Eye (tissue), 1 donor: ENCODE results near the gene SLC10A2.

Source experiments
- DNase-seq: peaks from one replicate; pipeline ENCODE4 v3.0.0-alpha.2; 2015

The SLC10A2 gene

GRCh38 chr13:103044056-103044455, 22.2 kb downstream of the SLC10A2 start:
- no peak for DNase-seq

- no peak for DNase-seq
These were observed 26.2 kb downstream of the SLC10A2 start for GRCh38 chr13:103040006-103040405.

- no peak for DNase-seq
These were observed 27.0 kb downstream of the SLC10A2 start for GRCh38 chr13:103039183-103039582.

- no peak for DNase-seq
These were observed 29.9 kb downstream of the SLC10A2 start for GRCh38 chr13:103036268-103036667.

GRCh38 chr13:103033999-103034398, 32.2 kb downstream of the SLC10A2 start:
- no peak for DNase-seq

GRCh38 chr13:103031332-103031873, 34.8 kb downstream of the SLC10A2 start:
- DNase-seq = peak; percentile 15

GRCh38 chr13:103030776-103031175, 35.4 kb downstream of the SLC10A2 start:
- peak; percentile 47 for DNase-seq

GRCh38 chr13:103029798-103030197, 36.4 kb downstream of the SLC10A2 start:
- no peak for DNase-seq

GRCh38 chr13:103022336-103022735, 43.9 kb downstream of the SLC10A2 start:
- DNase-seq = no peak

GRCh38 chr13:103018556-103018955, 47.7 kb downstream of the SLC10A2 start:
- no peak for DNase-seq

- no peak for DNase-seq
These were observed 53.6 kb downstream of the SLC10A2 start for GRCh38 chr13:103012646-103013045.

- no peak for DNase-seq
These were observed 57.0 kb downstream of the SLC10A2 start for GRCh38 chr13:103009051-103009840.

GRCh38 chr13:103007427-103007762, 58.8 kb downstream of the SLC10A2 start:
- DNase-seq = no peak

- peak; percentile 45 for DNase-seq
These were observed 59.4 kb downstream of the SLC10A2 start for GRCh38 chr13:103006641-103007426.

- no peak for DNase-seq
These were observed 61.4 kb downstream of the SLC10A2 start for GRCh38 chr13:103004661-103005345.

GRCh38 chr13:103003631-103004030, 62.6 kb downstream of the SLC10A2 start:
- no peak for DNase-seq

- DNase-seq = no peak
These were observed 63.9 kb downstream of the SLC10A2 start for GRCh38 chr13:103002279-103002678.

GRCh38 chr13:103000157-103000556, 66.1 kb downstream of the SLC10A2 start:
- no peak for DNase-seq

- DNase-seq = no peak
These were observed 66.7 kb downstream of the SLC10A2 start for GRCh38 chr13:102999499-102999898.
